ENCODE data around the gene AFAP1L2.

The AFAP1L2 gene

GRCh38 chr10:114313139-114313538 lies 91.2 kb downstream of the AFAP1L2 start:
- Mint-ChIP-seq H3K4me1 (peaks cover under 1% of the 10 kb centered on the region), H3K4me3 (no peak overlapping the region), H3K9me3 (no peaks in the 10 kb centered on the region), H3K36me3 (ENCODE audit: low read depth) (peaks cover 4% of the 10 kb centered on the region), H3K27ac (no peak overlapping the region), H3K27me3 (ENCODE audit: low read depth) (no peaks in the 10 kb centered on the region)
- TF ChIP-seq CTCF (IDR thresholded peaks at IDR 0.05; ENCODE audit: unreplicated experiment in 3 of 3): no peak

- no peaks in the 10 kb centered on the region for H3K9me3 Mint-ChIP-seq
- H3K27ac Mint-ChIP-seq: no peak overlapping the region
These were observed 92.6 kb downstream of the AFAP1L2 start for GRCh38 chr10:114311496-114312209.

GRCh38 chr10:114311023-114311422 lies 93.3 kb downstream of the AFAP1L2 start:
- no peak overlapping the region for H3K4me3 Mint-ChIP-seq
- H3K4me1 Mint-ChIP-seq: peaks cover 13% of the 10 kb centered on the region
- no peaks in the 10 kb centered on the region for H3K9me3 Mint-ChIP-seq
- peaks cover 4% of the 10 kb centered on the region for H3K36me3 Mint-ChIP-seq (ENCODE audit: low read depth)
- peaks cover 7% of the 10 kb centered on the region for H3K27me3 Mint-ChIP-seq (ENCODE audit: low read depth)
- TF ChIP-seq CTCF (IDR thresholded peaks at IDR 0.05; ENCODE audit: unreplicated experiment in 3 of 3): no peak
- no peak overlapping the region for H3K27ac Mint-ChIP-seq

More at GRCh38 chr10:114311496-114312209, 92.6 kb downstream of the AFAP1L2 start:
- Mint-ChIP-seq H3K36me3 (ENCODE audit: low read depth) (peaks cover 4% of the 10 kb centered on the region), H3K4me3 (no peak overlapping the region), H3K4me1 (peaks cover 13% of the 10 kb centered on the region), H3K27me3 (ENCODE audit: low read depth) (peaks cover 2% of the 10 kb centered on the region)
- no peak for TF ChIP-seq CTCF (IDR thresholded peaks at IDR 0.05; ENCODE audit: unreplicated experiment in 3 of 3)

- Mint-ChIP-seq H3K27me3 (ENCODE audit: low read depth) (peaks cover 7% of the 10 kb centered on the region), H3K36me3 (ENCODE audit: low read depth) (peaks cover 4% of the 10 kb centered on the region), H3K9me3 (no peaks in the 10 kb centered on the region), H3K4me1 (peaks cover 13% of the 10 kb centered on the region), H3K4me3 (no peak overlapping the region), H3K27ac (no peak overlapping the region)
- TF ChIP-seq CTCF (IDR thresholded peaks at IDR 0.05; ENCODE audit: unreplicated experiment in 3 of 3): no peak
These were observed 94.0 kb downstream of the AFAP1L2 start for GRCh38 chr10:114310346-114310745.

- H3K27ac Mint-ChIP-seq: peak overlapping the region in 1 of 3 experiments; percentile 33
- peaks cover 17% of the 10 kb centered on the region for H3K4me1 Mint-ChIP-seq
- TF ChIP-seq CTCF (IDR thresholded peaks at IDR 0.05; ENCODE audit: unreplicated experiment in 3 of 3): no peak
These were observed 95.0 kb downstream of the AFAP1L2 start for GRCh38 chr10:114309364-114309651.

More at GRCh38 chr10:114309364-114309651, 95.0 kb downstream of the AFAP1L2 start:
- H3K9me3 Mint-ChIP-seq: no peaks in the 10 kb centered on the region
- H3K36me3 Mint-ChIP-seq (ENCODE audit: low read depth): peaks cover 3% of the 10 kb centered on the region
- peaks cover 7% of the 10 kb centered on the region for H3K27me3 Mint-ChIP-seq (ENCODE audit: low read depth)
- H3K4me3 Mint-ChIP-seq: no peak overlapping the region

Data from nephron (organoid).